Measurements from ENCODE around the gene RUSC1. TPM values are rescaled to one million over a fixed set of nuclear protein-coding genes. Genes with fewer than 3 reads are reported as not detected.

RUSC1 gene
- total RNA-seq, 2 donors from 2014 or later: 74.5 to 83.8 TPM

DNA sequence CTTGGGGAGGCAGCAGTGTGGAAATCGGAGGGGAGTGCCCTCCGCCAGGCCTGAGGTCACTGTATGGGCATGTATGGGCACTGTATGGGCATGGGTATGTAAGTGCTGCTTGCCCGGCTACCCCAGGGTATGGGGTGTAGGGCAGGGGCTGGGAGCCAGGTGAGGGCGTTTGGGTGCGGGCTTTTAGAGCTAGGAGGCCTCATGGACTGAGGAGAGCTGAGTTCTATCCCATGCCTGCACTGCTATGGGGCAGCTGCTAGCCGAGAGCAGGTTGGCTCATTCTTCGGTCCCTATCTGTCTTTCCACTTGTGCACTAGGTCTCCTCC is 24.8 kb upstream of the RUSC1 start:
- no peak overlapping the region for H3K27ac Mint-ChIP-seq
- H3K4me1 Mint-ChIP-seq: peaks cover 8% of the 10 kb centered on the region
- Histone ChIP-seq H3K4me1 (ENCODE audit: control insufficient read depth, insufficient read depth, low read length) (no peaks in the 10 kb centered on the region), H3K9ac (ENCODE audit: extremely low read depth, low read length, poor library complexity, severe bottlenecking) (no peak overlapping the region), H3K27me3 (ENCODE audit: control insufficient read depth, insufficient read depth, low read length, poor library complexity, severe bottlenecking) (peaks cover 43% of the 10 kb centered on the region), H3K27ac (ENCODE audit: low read depth, low read length) (no peak overlapping the region), H3K9me3 (ENCODE audit: control insufficient read depth, low read length) (no peaks in the 10 kb centered on the region), H3K4me3 (ENCODE audit: low read length) (no peak overlapping the region), H3K36me3 (ENCODE audit: control insufficient read depth, insufficient read depth, low read length) (no peaks in the 10 kb centered on the region)
- TF ChIP-seq, protein P1, sequence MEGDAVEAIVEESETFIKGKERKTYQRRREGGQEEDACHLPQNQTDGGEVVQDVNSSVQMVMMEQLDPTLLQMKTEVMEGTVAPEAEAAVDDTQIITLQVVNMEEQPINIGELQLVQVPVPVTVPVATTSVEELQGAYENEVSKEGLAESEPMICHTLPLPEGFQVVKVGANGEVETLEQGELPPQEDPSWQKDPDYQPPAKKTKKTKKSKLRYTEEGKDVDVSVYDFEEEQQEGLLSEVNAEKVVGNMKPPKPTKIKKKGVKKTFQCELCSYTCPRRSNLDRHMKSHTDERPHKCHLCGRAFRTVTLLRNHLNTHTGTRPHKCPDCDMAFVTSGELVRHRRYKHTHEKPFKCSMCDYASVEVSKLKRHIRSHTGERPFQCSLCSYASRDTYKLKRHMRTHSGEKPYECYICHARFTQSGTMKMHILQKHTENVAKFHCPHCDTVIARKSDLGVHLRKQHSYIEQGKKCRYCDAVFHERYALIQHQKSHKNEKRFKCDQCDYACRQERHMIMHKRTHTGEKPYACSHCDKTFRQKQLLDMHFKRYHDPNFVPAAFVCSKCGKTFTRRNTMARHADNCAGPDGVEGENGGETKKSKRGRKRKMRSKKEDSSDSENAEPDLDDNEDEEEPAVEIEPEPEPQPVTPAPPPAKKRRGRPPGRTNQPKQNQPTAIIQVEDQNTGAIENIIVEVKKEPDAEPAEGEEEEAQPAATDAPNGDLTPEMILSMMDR (conservative IDR thresholded peaks at IDR 0.05): no peak
- WGBS, 2 experiments (ENCODE audit: insufficient coverage in 1 of 2, insufficient read length in 1 of 2): 88 to 100% methylated on average over 5 to 7 of the region's 7 CpGs
- H3K9me3 Mint-ChIP-seq: no peaks in the 10 kb centered on the region
- peak overlapping the region; percentile 49 for H3K4me3 Mint-ChIP-seq
- no peaks in the 10 kb centered on the region for H3K36me3 Mint-ChIP-seq (ENCODE audit: low read depth)
- no peak for DNase-seq
- peaks cover 50% of the 10 kb centered on the region for H3K27me3 Mint-ChIP-seq (ENCODE audit: insufficient read depth)

DNA sequence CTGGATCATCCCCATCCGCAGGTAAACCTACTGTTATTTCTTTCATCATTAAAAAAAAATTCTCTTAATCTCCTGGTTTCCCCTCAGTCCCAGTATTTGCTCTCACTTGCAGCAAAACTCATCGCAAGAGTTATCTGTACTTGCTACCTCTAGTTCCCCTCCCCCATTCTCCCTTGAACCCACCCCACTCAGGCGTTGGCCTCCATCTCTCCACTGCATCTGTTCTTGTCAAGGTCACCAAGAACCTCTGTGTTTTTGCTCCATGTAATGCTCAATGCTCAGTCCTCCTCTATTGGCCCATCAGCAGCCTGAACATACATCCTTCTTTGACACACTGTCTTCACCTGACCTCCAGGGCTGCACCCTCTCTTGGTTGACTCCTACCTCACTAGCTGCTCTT is 24.0 kb upstream of the RUSC1 start:
- TF ChIP-seq, protein P1 (conservative IDR thresholded peaks at IDR 0.05): no peak
- no peak overlapping the region for H3K27ac ChIP-seq (ENCODE audit: low read depth, low read length)
- peaks cover 43% of the 10 kb centered on the region for H3K27me3 ChIP-seq (ENCODE audit: control insufficient read depth, insufficient read depth, low read length, poor library complexity, severe bottlenecking)
- no peaks in the 10 kb centered on the region for H3K4me1 ChIP-seq (ENCODE audit: control insufficient read depth, insufficient read depth, low read length)
- Mint-ChIP-seq H3K27ac (no peak overlapping the region), H3K4me1 (peaks cover 11% of the 10 kb centered on the region), H3K36me3 (ENCODE audit: low read depth) (no peaks in the 10 kb centered on the region), H3K9me3 (no peaks in the 10 kb centered on the region), H3K4me3 (no peak overlapping the region), H3K27me3 (ENCODE audit: insufficient read depth) (peaks cover 47% of the 10 kb centered on the region)
- no peak for DNase-seq
- H3K4me3 ChIP-seq (ENCODE audit: low read length): no peak overlapping the region
- no peaks in the 10 kb centered on the region for H3K36me3 ChIP-seq (ENCODE audit: control insufficient read depth, insufficient read depth, low read length)
- 94% methylated on average over 3 of the region's 3 CpGs for WGBS, 2 experiments (ENCODE audit: insufficient coverage in 1 of 2, insufficient read length in 1 of 2)
- H3K9me3 ChIP-seq (ENCODE audit: control insufficient read depth, low read length): no peaks in the 10 kb centered on the region
- no peak overlapping the region for H3K9ac ChIP-seq (ENCODE audit: extremely low read depth, low read length, poor library complexity, severe bottlenecking)

DNA sequence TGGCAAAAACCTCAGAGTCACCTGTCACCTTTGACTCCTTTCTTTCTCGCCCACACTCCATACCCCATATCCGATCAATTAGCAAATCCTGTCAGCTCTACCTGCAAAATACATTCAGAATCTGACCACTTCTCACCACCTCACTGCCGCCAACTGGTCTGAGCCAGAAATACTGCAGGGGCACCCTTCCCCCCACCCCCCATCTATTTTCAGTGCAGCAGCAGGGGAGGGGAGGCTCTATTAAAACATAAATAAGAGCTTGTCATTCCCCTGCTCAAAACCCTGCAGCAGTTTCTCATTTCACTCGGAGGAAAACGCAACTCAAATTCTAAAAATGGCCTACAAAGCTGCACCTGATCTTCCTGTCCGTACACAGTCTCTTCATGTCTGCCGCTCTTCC is 23.3 kb upstream of the RUSC1 start:
- no peaks in the 10 kb centered on the region for H3K36me3 ChIP-seq (ENCODE audit: control insufficient read depth, insufficient read depth, low read length)
- TF ChIP-seq, protein P1 (conservative IDR thresholded peaks at IDR 0.05): no peak
- H3K9me3 ChIP-seq (ENCODE audit: control insufficient read depth, low read length): no peaks in the 10 kb centered on the region
- Mint-ChIP-seq H3K4me3 (no peak overlapping the region), H3K27ac (no peak overlapping the region), H3K4me1 (peaks cover 12% of the 10 kb centered on the region), H3K9me3 (no peaks in the 10 kb centered on the region), H3K27me3 (ENCODE audit: insufficient read depth) (peaks cover 44% of the 10 kb centered on the region), H3K36me3 (ENCODE audit: low read depth) (no peaks in the 10 kb centered on the region)
- no peaks in the 10 kb centered on the region for H3K4me1 ChIP-seq (ENCODE audit: control insufficient read depth, insufficient read depth, low read length)
- DNase-seq: no peak
- H3K27me3 ChIP-seq (ENCODE audit: control insufficient read depth, insufficient read depth, low read length, poor library complexity, severe bottlenecking): peaks cover 42% of the 10 kb centered on the region
- no peak overlapping the region for H3K4me3 ChIP-seq (ENCODE audit: low read length)
- no peak overlapping the region for H3K9ac ChIP-seq (ENCODE audit: extremely low read depth, low read length, poor library complexity, severe bottlenecking)
- WGBS, 2 experiments (ENCODE audit: insufficient coverage in 1 of 2, insufficient read length in 1 of 2): 84 to 85% methylated on average over 6 to 7 of the region's 7 CpGs
- H3K27ac ChIP-seq (ENCODE audit: low read depth, low read length): no peak overlapping the region

Measured in endodermal cell (in vitro differentiated cells).